GM21515 (cell line): Measurements from ENCODE around the gene CACNA1F.
A peak's percentile ranks its signal among the peaks of the same experiment; 100 is the strongest.
"Not testable (repeated sequence)": the region's sequence is repeated elsewhere in the genome, so short reads cannot be mapped to it uniquely, and the experiment has no call there.

Experiments used
- ATAC-seq: cut with Tn5 transposase; IDR thresholded peaks from one replicate; pipeline ENCODE4 v1.9.1; 2021; ENCODE audit not compliant: unreplicated experiment

Gene CACNA1F

GRCh38 chrX:49177873-49178480 lies 55.2 kb downstream of the CACNA1F start:
- ATAC-seq: no peak

GRCh38 chrX:49177338-49177833 lies 55.8 kb downstream of the CACNA1F start:
- no peak for ATAC-seq

GRCh38 chrX:49176421-49177326 lies 56.5 kb downstream of the CACNA1F start:
- no peak for ATAC-seq

- ATAC-seq: no peak
Measured at GRCh38 chrX:49175435-49176274, 57.5 kb downstream of the CACNA1F start.

GRCh38 chrX:49174723-49175122 lies 58.4 kb downstream of the CACNA1F start:
- ATAC-seq: no peak

GRCh38 chrX:49173544-49173943 lies 59.6 kb downstream of the CACNA1F start:
- not testable (repeated sequence) for ATAC-seq

- ATAC-seq: peak; percentile 63
Measured at GRCh38 chrX:49172280-49172780, 60.8 kb downstream of the CACNA1F start.

- ATAC-seq: peak; percentile 32
Measured at GRCh38 chrX:49171752-49172279, 61.3 kb downstream of the CACNA1F start, which contains the start of gene PLP2. Gene PLP2, plus strand, starts transcription at chrX:49171898. Its CDS starts 103 bp downstream, at chrX:49172001.

GRCh38 chrX:49167740-49168108 lies 65.4 kb downstream of the CACNA1F start:
- ATAC-seq: no peak

- ATAC-seq: no peak
Measured at GRCh38 chrX:49166914-49167739, 66.0 kb downstream of the CACNA1F start.

- ATAC-seq: no peak
Measured at GRCh38 chrX:49165901-49166881, 66.9 kb downstream of the CACNA1F start.

GRCh38 chrX:49164589-49165360 lies 68.4 kb downstream of the CACNA1F start:
- no peak for ATAC-seq

- peak; percentile 62 for ATAC-seq
Measured at GRCh38 chrX:49163555-49164419, 69.4 kb downstream of the CACNA1F start.

- no peak for ATAC-seq
Measured at GRCh38 chrX:49162620-49163019, 70.5 kb downstream of the CACNA1F start, which contains the start of gene MAGIX. Gene MAGIX, plus strand, starts transcription at chrX:49162758. Its CDS starts 132 bp downstream, at chrX:49162890.

- no peak for ATAC-seq
Measured at GRCh38 chrX:49161632-49162031, 71.5 kb downstream of the CACNA1F start.

GRCh38 chrX:49160908-49161307 lies 72.2 kb downstream of the CACNA1F start:
- no peak for ATAC-seq

- no peak for ATAC-seq
Measured at GRCh38 chrX:49157194-49157593, 75.9 kb downstream of the CACNA1F start.
